ENCODE data around the gene WNT11.

WNT11 gene

GRCh38 chr11:76152086-76152681 is 54.1 kb downstream of the WNT11 start:
- in situ Hi-C loops (cut with HindIII; ENCODE audit: low pct_ligation_motif_present, low pct_unique_long_range_greater_than_20kb, low sequenced_read_pairs) = no loop called here
- DNase-seq = peak; percentile 69

DNA sequence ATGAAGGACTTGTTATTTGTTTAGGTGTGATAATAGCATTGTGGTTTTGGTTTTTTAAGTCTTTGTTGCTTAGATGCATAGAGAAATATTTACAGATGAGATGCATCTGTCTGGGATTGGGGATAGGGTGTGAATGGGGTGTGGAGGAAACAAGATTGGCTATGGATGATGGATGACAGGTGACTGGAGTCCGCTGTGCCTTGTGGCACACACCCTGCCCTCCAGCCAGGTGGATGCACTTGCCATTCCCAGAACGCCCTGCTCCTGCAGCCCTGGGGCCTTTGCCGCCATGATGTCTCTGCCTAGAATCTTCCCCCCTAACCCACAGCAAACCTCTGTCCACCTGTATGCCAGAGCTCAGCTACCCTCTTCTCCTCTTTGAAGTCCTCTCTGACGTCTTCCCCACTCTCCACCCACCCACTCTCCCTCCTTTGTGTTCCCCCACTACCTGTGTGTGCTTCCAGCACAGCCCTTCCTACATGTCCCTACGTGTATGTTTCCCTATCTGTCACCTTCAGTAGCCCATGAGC is 54.7 kb downstream of the WNT11 start:
- in situ Hi-C loops (cut with HindIII; ENCODE audit: low pct_ligation_motif_present, low pct_unique_long_range_greater_than_20kb, low sequenced_read_pairs) = no loop called here
- DNase-seq = no peak

DNA sequence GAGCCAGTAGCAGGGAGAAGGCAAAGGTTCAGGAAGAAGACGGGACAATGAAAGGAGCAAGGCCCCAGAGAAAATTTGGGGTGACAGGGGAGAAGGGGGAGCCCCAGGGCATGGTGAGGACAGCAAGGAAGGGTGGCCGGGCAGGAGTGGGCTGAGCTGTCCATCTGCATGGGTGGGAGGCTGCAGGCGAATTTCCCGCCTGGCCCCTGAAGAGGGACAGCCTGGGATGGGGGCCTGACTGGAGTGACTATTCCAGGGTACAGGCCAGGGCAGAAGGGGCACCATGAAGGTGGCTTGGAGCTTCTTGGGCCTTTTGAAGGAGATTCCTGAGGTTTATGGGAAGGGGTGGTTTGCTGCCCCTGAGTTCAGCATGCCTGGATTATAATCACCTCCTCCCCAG is 56.2 kb downstream of the WNT11 start:
- no peak for DNase-seq
- in situ Hi-C loops (cut with HindIII; ENCODE audit: low pct_ligation_motif_present, low pct_unique_long_range_greater_than_20kb, low sequenced_read_pairs) = no loop called here

- in situ Hi-C loops (cut with HindIII; ENCODE audit: low pct_ligation_motif_present, low pct_unique_long_range_greater_than_20kb, low sequenced_read_pairs) = no loop called here
Measured at GRCh38 chr11:76149713-76150112, 56.6 kb downstream of the WNT11 start.

GRCh38 chr11:76148941-76149613 is 57.2 kb downstream of the WNT11 start:
- in situ Hi-C loops (cut with HindIII; ENCODE audit: low pct_ligation_motif_present, low pct_unique_long_range_greater_than_20kb, low sequenced_read_pairs) = no loop called here
- DNase-seq = no peak

More at GRCh38 chr11:76149713-76150112, 56.6 kb downstream of the WNT11 start:
- no peak for DNase-seq

DNA sequence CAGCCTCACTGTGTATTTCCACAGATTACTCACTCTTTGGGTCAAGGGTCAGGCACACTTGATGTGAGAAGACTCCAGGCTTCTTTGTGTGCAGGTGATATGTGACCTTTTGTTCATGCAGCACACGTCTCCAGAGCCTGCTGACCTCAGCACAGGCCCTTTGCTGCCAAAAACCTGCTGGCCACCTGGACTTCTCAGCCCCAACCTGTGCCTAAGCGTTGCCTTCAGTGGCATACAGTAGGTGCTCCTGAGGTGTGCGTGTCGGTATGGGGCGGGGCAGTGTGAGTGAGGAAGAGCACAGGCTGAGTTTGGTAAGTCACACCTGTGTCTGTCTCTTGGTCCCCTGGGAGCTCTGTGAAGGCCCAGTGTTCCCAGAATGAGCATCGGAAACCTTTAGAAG is 58.1 kb downstream of the WNT11 start:
- no peak for DNase-seq
- in situ Hi-C loops (cut with HindIII; ENCODE audit: low pct_ligation_motif_present, low pct_unique_long_range_greater_than_20kb, low sequenced_read_pairs) = no loop called here

- no peak for DNase-seq
- in situ Hi-C loops (cut with HindIII; ENCODE audit: low pct_ligation_motif_present, low pct_unique_long_range_greater_than_20kb, low sequenced_read_pairs) = no loop called here
Measured at GRCh38 chr11:76147106-76147740, 59.1 kb downstream of the WNT11 start.

GRCh38 chr11:76143274-76143673 is 63.0 kb downstream of the WNT11 start:
- DNase-seq = no peak
- in situ Hi-C loops (cut with HindIII; ENCODE audit: low pct_ligation_motif_present, low pct_unique_long_range_greater_than_20kb, low sequenced_read_pairs) = no loop called here

DNA sequence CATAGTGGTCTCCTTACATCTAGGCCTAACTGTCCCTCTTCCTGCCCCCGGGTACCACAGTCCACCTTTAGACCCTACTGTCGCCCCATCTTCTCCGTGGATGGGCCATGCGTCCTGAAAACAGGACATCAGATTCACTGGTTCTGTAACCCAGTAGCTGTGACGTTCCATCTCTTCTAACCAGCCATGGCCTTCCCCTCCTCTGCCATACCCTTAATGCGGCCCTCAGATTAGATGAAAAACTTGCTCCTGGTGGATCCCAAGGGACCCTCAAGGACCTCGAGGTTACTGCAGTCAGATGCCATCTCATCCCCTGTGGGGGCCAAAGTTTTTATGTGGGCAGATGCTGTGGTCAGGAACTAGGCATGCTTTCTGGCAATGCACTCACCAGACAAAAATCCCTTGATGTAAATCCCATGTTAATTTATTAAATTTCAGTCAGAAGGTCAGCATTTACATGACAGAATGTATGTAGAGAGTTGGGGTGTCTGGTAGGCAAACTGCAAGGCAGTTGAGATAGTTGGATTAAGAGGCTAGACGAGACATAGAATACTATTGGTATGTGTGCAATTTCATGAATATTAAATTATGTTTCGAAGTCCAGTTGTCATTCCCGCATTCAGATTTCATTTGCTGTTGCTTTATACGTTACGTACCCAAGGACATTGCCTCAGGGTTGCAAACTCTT is 64.3 kb downstream of the WNT11 start:
- DNase-seq = no peak
- in situ Hi-C loops (cut with HindIII; ENCODE audit: low pct_ligation_motif_present, low pct_unique_long_range_greater_than_20kb, low sequenced_read_pairs) = no loop called here

DNA sequence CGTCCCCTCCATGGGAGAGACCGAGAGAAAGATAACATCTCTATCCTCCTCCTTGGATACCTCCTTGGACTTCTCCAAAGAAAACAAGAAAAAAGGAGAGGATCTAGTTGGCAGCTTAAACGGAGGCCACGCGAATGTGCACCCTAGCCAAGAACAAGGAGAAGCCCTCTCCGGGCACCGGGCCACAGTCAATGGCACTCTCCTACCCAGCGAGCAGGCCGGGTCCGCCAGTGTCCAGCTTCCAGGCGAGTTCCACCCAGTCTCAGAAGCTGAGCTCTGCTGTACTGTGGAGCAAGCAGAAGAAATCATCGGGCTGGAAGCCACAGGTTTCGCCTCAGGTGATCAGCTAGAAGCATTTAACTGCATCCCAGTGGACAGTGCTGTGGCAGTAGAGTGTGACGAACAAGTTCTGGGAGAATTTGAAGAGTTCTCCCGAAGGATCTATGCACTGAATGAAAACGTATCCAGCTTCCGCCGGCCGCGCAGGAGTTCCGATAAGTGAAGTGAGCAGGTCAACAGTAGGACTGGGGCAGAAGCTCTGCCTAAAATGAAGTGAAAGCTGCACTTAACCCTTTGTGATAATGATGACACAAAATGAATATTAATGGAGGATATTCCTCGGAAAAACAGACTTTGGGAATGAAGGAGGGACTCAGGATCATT is 65.3 kb downstream of the WNT11 start:
- in situ Hi-C loops (cut with HindIII; ENCODE audit: low pct_ligation_motif_present, low pct_unique_long_range_greater_than_20kb, low sequenced_read_pairs) = no loop called here
- DNase-seq = no peak

- in situ Hi-C loops (cut with HindIII; ENCODE audit: low pct_ligation_motif_present, low pct_unique_long_range_greater_than_20kb, low sequenced_read_pairs) = no loop called here
- no peak for DNase-seq
Measured at GRCh38 chr11:76139314-76139713, 67.0 kb downstream of the WNT11 start.
